Panc1 (cell line): ENCODE results near the gene RARA. TPM values are rescaled to one million over a fixed set of nuclear protein-coding genes. Genes with fewer than 3 reads are reported as not detected.

ENCODE experiments used
- ATAC-seq: fragments of 200-7000 bp; cut with Tn5 transposase; 2 replicates; pipeline ENCODE4 v1.9.1; 2020; ENCODE audit warnings: mild to moderate bottlenecking, moderate library complexity
- BruUV-seq: library from RNA; stranded (reverse); fragments of 400-500 nt; replicated peaks from 2 replicates; lab custom pipeline; 2021; lab: Mats Ljungman, UMichigan
- CTCF ChIA-PET: fragments of 300-600 bp; sonication (Branson Sonifier 250); formaldehyde crosslinking; loops from one replicate; lab custom pipeline; 2022; ENCODE audit warnings: antibody characterized with exemption; lab: Charles Lee
- POLR2A ChIA-PET: fragments of 300-600 bp; sonication (Branson Sonifier 250); formaldehyde crosslinking; loops from one replicate; lab custom pipeline; 2022; ENCODE audit warnings: antibody characterized with exemption; lab: Charles Lee
- DNase-seq: peaks from one replicate; pipeline ENCODE4 v3.0.0-alpha.2; 2010; ENCODE audit warnings: low read depth, low spot score
- H3K27ac ChIP-seq: 2 replicates; pipeline ENCODE4 v1.5.1; 2011; ENCODE audit warnings: mild to moderate bottlenecking, low read length, inconsistent platforms
- H3K27me3 ChIP-seq: fragments of 200-500 bp; sonication (Bioruptor generic); 2 replicates; pipeline ENCODE4 v1.6.0; 2014; ENCODE audit warnings: low read length, inconsistent platforms; ENCODE audit not compliant: control insufficient read depth, insufficient read depth
- H3K36me3 ChIP-seq: fragments of 200-500 bp; sonication (Bioruptor generic); 2 replicates; pipeline ENCODE4 v1.5.1; 2014; ENCODE audit warnings: inconsistent platforms, mild to moderate bottlenecking, low read length, moderate library complexity; ENCODE audit not compliant: control insufficient read depth, insufficient read depth
- H3K4me1 ChIP-seq: 2 replicates; pipeline ENCODE4 v1.5.1; 2011; ENCODE audit warnings: inconsistent platforms, mild to moderate bottlenecking, low read length, moderate library complexity; ENCODE audit not compliant: control insufficient read depth, insufficient read depth
- H3K4me3 ChIP-seq, 2 experiments: 2 replicates each; pipeline ENCODE4 v1.5.1; 2011 to 2012; ENCODE audit warnings: low read depth in 2 of 2, low read length in 2 of 2, mild to moderate bottlenecking in 2 of 2, inconsistent platforms in 1 of 2, moderate library complexity in 1 of 2
- H3K9me3 ChIP-seq: fragments of 200-500 bp; sonication (Bioruptor generic); 2 replicates; pipeline ENCODE4 v1.5.1; 2014; ENCODE audit warnings: low read depth, mild to moderate bottlenecking, inconsistent platforms, low read length, moderate library complexity; ENCODE audit not compliant: control insufficient read depth, insufficient read depth
- POLR2AphosphoS5 ChIP-seq: IDR thresholded peaks from 2 replicates; pipeline ENCODE4 v1.6.1; 2012; ENCODE audit warnings: mild to moderate bottlenecking, low read depth, low read length, moderate library complexity
- SIN3A ChIP-seq: IDR thresholded peaks from 2 replicates; pipeline ENCODE4 v1.6.1; 2012; ENCODE audit warnings: low read depth, mild to moderate bottlenecking, low read length, moderate library complexity, borderline replicate concordance; ENCODE audit not compliant: insufficient read depth
- TCF7L2 ChIP-seq: IDR thresholded peaks from 2 replicates; pipeline ENCODE4 v1.6.1; 2011; ENCODE audit warnings: mild to moderate bottlenecking, low read depth, low read length, inconsistent platforms
- in situ Hi-C: cut with HindIII; loops from 2 replicates; pipeline ENCODE4 v1.10.0; 2016; ENCODE audit warnings: low sequenced_read_pairs, low pct_unique_long_range_greater_than_20kb
- intact Hi-C: fragments of 100-400 bp; cut with micrococcal nuclease; formaldehyde crosslinking; loops from one replicate; pipeline ENCODE4 v1.10.0; 2022; ENCODE audit not compliant: unreplicated experiment
- total RNA-seq: library from RNA; stranded (reverse); gene quantifications from one replicate; pipeline ENCODE4 v1.2.1, GENCODE V29; 2021; ENCODE audit not compliant: unreplicated experiment
- TF ChIP-seq, protein P1 (sequence below), 2 experiments: IDR thresholded peaks; 2 replicates each; pipeline ENCODE4 v1.6.1; 2011 to 2012; ENCODE audit warnings: low read depth in 2 of 2, control low read depth in 1 of 2, low read length in 1 of 2, mild to moderate bottlenecking in 1 of 2, moderate library complexity in 1 of 2; ENCODE audit not compliant: insufficient read depth in 1 of 2
- TF ChIP-seq, protein P2 (sequence below): fragments of 450-650 bp; IDR thresholded peaks from 2 replicates; pipeline ENCODE4 v1.5.1; 2017; ENCODE audit warnings: mild to moderate bottlenecking

The RARA gene
- total RNA-seq, 1 experiment from 2014 or later: 55.6 TPM

DNA sequence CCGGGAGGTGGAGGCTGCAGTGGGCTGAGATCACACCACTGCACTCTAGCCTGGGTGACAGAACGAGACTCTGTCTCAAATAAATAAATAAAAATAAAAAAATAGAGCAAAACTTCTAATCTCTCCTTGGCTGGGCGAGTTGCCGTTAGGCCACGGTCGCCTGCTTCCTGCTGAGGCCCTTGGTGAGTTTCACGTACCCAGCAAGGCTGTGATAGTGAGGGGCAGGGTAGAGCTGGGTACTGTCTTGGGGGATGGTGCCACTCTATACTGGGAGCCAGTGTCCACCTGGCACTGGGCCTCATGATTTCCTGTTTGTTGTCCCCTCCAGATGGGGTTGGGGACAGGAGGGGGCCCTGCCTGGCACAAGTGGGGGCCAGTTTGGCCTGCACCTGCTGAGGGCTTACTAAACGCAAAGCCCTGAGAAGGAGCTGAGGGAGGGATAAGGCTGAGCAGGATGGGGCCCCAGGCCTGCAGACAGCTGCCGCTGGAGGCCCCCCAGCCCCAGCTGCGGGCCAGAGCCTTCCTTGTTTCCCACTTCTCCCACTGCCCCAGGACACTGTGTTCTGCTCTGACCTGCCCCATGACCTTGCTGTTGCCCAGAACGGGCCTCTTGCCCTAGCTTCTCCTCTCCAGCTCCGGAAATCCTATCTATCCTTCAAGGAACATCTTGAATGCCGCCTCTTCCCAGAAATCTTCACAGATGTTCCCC, 30.1 kb downstream of the RARA start:
- no peak overlapping the region for H3K4me3 ChIP-seq
- ChIA-PET CTCF (interaction anchor here (0.7 to 1.2 kb wide), 2 partner anchors 15 to 147 kb away, joined by 3 to 6 read pairs; no protein-coding TSS in a partner anchor), POLR2A (interaction anchor here (0.5 to 0.8 kb wide), 2 partner anchors 12 to 15 kb away, joined by 3 to 11 read pairs; no protein-coding TSS in a partner anchor)
- in situ Hi-C loops (no loop called here), intact Hi-C loops (no loop called here)
- DNase-seq (no peak), ATAC-seq (no peak)
- TF ChIP-seq POLR2AphosphoS5: no peak
- TF ChIP-seq, protein P1, sequence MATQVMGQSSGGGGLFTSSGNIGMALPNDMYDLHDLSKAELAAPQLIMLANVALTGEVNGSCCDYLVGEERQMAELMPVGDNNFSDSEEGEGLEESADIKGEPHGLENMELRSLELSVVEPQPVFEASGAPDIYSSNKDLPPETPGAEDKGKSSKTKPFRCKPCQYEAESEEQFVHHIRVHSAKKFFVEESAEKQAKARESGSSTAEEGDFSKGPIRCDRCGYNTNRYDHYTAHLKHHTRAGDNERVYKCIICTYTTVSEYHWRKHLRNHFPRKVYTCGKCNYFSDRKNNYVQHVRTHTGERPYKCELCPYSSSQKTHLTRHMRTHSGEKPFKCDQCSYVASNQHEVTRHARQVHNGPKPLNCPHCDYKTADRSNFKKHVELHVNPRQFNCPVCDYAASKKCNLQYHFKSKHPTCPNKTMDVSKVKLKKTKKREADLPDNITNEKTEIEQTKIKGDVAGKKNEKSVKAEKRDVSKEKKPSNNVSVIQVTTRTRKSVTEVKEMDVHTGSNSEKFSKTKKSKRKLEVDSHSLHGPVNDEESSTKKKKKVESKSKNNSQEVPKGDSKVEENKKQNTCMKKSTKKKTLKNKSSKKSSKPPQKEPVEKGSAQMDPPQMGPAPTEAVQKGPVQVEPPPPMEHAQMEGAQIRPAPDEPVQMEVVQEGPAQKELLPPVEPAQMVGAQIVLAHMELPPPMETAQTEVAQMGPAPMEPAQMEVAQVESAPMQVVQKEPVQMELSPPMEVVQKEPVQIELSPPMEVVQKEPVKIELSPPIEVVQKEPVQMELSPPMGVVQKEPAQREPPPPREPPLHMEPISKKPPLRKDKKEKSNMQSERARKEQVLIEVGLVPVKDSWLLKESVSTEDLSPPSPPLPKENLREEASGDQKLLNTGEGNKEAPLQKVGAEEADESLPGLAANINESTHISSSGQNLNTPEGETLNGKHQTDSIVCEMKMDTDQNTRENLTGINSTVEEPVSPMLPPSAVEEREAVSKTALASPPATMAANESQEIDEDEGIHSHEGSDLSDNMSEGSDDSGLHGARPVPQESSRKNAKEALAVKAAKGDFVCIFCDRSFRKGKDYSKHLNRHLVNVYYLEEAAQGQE (IDR thresholded peaks at IDR 0.05; ENCODE audit: insufficient read depth in 1 of 2, low read depth in 2 of 2, low read length in 1 of 2): no peak
- TF ChIP-seq, protein P2, sequence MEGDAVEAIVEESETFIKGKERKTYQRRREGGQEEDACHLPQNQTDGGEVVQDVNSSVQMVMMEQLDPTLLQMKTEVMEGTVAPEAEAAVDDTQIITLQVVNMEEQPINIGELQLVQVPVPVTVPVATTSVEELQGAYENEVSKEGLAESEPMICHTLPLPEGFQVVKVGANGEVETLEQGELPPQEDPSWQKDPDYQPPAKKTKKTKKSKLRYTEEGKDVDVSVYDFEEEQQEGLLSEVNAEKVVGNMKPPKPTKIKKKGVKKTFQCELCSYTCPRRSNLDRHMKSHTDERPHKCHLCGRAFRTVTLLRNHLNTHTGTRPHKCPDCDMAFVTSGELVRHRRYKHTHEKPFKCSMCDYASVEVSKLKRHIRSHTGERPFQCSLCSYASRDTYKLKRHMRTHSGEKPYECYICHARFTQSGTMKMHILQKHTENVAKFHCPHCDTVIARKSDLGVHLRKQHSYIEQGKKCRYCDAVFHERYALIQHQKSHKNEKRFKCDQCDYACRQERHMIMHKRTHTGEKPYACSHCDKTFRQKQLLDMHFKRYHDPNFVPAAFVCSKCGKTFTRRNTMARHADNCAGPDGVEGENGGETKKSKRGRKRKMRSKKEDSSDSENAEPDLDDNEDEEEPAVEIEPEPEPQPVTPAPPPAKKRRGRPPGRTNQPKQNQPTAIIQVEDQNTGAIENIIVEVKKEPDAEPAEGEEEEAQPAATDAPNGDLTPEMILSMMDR: no peak
- no peak for TF ChIP-seq TCF7L2
- peaks cover 64% of the 10 kb centered on the region for H3K4me1 ChIP-seq
- BruUV-seq: no TSS peak
- H3K27ac ChIP-seq: peak overlapping the region; percentile 8
- no peaks in the 10 kb centered on the region for H3K27me3 ChIP-seq
- no peaks in the 10 kb centered on the region for H3K9me3 ChIP-seq
- H3K36me3 ChIP-seq: no peaks in the 10 kb centered on the region

DNA sequence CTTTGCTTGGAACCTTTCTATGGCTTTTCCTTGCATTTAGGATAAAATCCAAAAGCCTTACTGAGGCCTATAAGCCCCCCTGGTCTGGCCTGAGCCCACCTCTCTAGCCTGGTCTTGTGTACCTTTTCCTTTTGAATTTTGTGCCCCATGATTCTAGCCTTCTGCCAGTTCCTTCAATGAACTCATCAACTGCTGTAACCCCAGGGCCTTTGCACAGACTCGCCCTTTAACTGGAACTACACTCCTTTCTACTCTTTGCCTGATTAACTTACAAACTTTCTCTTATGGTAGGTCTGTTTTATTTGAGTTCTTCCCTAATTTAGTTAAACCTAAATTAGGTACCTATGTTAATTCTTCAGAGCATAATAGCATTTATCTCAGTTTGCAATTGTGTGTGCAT, 31.3 kb downstream of the RARA start:
- in situ Hi-C loops (no loop called here), intact Hi-C loops (no loop called here)
- H3K4me3 ChIP-seq: no peak overlapping the region; a peak in 1 of 4 replicates

More for the DNA sequence above, 31.3 kb downstream of the RARA start:
- DNase-seq (no peak), ATAC-seq (no peak)
- Histone ChIP-seq H3K9me3 (no peaks in the 10 kb centered on the region), H3K27me3 (no peaks in the 10 kb centered on the region), H3K36me3 (no peaks in the 10 kb centered on the region), H3K27ac (peak overlapping the region; percentile 81), H3K4me1 (peaks cover 67% of the 10 kb centered on the region)
- TSS peak; percentile 88 for BruUV-seq
- CTCF ChIA-PET: no interaction called here
- TF ChIP-seq SIN3A: no peak
- TF ChIP-seq, protein P1 (IDR thresholded peaks at IDR 0.05; ENCODE audit: insufficient read depth in 1 of 2, low read depth in 2 of 2, low read length in 1 of 2): no peak
- no peak for TF ChIP-seq POLR2AphosphoS5
- TF ChIP-seq, protein P2: no peak
- no peak for TF ChIP-seq TCF7L2
- POLR2A ChIA-PET: interaction anchor here (0.5 to 1.1 kb wide), 2 partner anchors 8 to 1189 kb away, joined by 3 to 4 read pairs; no protein-coding TSS in a partner anchor
